PC-9 (cell line): ENCODE measurements around the gene TSNAX. TPM values are rescaled to one million over a fixed set of nuclear protein-coding genes. Genes with fewer than 3 reads are reported as not detected.

Experiments used
- BruUV-seq: library from RNA; stranded (reverse); fragments of 400-500 nt; replicated peaks from 2 replicates; lab custom pipeline; 2021; lab: Mats Ljungman, UMichigan
- CTCF ChIA-PET: fragments of 300-600 bp; sonication (Branson Sonifier 250); formaldehyde crosslinking; loops from one replicate; lab custom pipeline; 2022; ENCODE audit warnings: antibody characterized with exemption; lab: Charles Lee
- POLR2A ChIA-PET: fragments of 300-600 bp; sonication (Branson Sonifier 250); formaldehyde crosslinking; loops from one replicate; lab custom pipeline; 2022; ENCODE audit warnings: antibody characterized with exemption; ENCODE audit not compliant: unreplicated experiment; lab: Charles Lee
- DNase-seq, 2 experiments: peaks; one replicate each; pipeline versions ENCODE4 v3.0.0 to v3.0.0-alpha.2; 2015 to 2022; ENCODE audit warnings: mixed read lengths in 1 of 2
- H2AFZ ChIP-seq: fragments of 200-600 bp; sonication (generic); 2 replicates; pipeline ENCODE4 v1.8.1; 2017; ENCODE audit warnings: antibody characterized with exemption
- H3F3A ChIP-seq: fragments of 200-600 bp; sonication (generic); 2 replicates; pipeline ENCODE4 v1.8.1; 2017; ENCODE audit warnings: antibody characterized with exemption, mild to moderate bottlenecking, low read depth; ENCODE audit not compliant: insufficient read depth
- H3K27ac ChIP-seq: fragments of 200-600 bp; sonication (generic); 2 replicates; pipeline ENCODE4 v1.6.1; 2016; ENCODE audit warnings: mixed run types
- H3K27me3 ChIP-seq: fragments of 200-600 bp; sonication (generic); 2 replicates; pipeline ENCODE4 v1.6.1; 2016; ENCODE audit warnings: low read depth, mixed run types; ENCODE audit not compliant: insufficient read depth
- H3K36me3 ChIP-seq: fragments of 200-600 bp; sonication (generic); 2 replicates; pipeline ENCODE4 v1.6.1; 2016; ENCODE audit warnings: low read depth, mixed run types
- H3K4me1 ChIP-seq: fragments of 200-600 bp; sonication (generic); replicated peaks from 2 replicates; pipeline ENCODE4 v1.6.1; 2016; ENCODE audit warnings: mixed run types; ENCODE audit not compliant: insufficient read depth
- H3K4me2 ChIP-seq: fragments of 200-600 bp; sonication (generic); 2 replicates; pipeline ENCODE4 v1.6.1; 2017; ENCODE audit warnings: mixed run types
- H3K4me3 ChIP-seq: fragments of 200-600 bp; sonication (generic); 2 replicates; pipeline ENCODE4 v1.6.1; 2016; ENCODE audit warnings: mixed run types
- H3K79me2 ChIP-seq: fragments of 200-600 bp; sonication (generic); 2 replicates; pipeline ENCODE4 v1.6.1; 2017; ENCODE audit warnings: low read depth, mixed run types
- H3K9me2 ChIP-seq: fragments of 200-600 bp; sonication (generic); 2 replicates; pipeline ENCODE4 v1.8.1; 2017; ENCODE audit warnings: mild to moderate bottlenecking; ENCODE audit not compliant: insufficient read depth
- H3K9me3 ChIP-seq: fragments of 200-600 bp; sonication (generic); 2 replicates; pipeline ENCODE4 v1.8.1; 2016; ENCODE audit warnings: low read depth; ENCODE audit not compliant: insufficient read depth
- H4K20me1 ChIP-seq: fragments of 200-600 bp; sonication (generic); 2 replicates; pipeline ENCODE4 v1.8.1; 2017; ENCODE audit not compliant: insufficient read depth
- CTCF ChIP-seq: fragments of 200-600 bp; sonication (generic); conservative IDR thresholded peaks from 2 replicates; pipeline ENCODE4 v1.6.1; 2017; ENCODE audit warnings: mixed run types, antibody characterized with exemption, mild to moderate bottlenecking, moderate library complexity
- EZH2 ChIP-seq: fragments of 200-600 bp; sonication (generic); IDR thresholded peaks from 2 replicates; pipeline ENCODE4 v1.8.0; 2017; ENCODE audit warnings: antibody characterized with exemption, low read depth
- intact Hi-C: fragments of 100-400 bp; cut with micrococcal nuclease; formaldehyde crosslinking; loops from one replicate; pipeline ENCODE4 v1.10.0; 2022; ENCODE audit not compliant: unreplicated experiment
- total RNA-seq: library from RNA; stranded (reverse); gene quantifications from 2 replicates; pipeline ENCODE4 v1.2.3, GENCODE V29; 2021

The TSNAX gene
- total RNA-seq, 1 experiment from 2014 or later, result 32.1 TPM

- no peak overlapping the region for H3K4me3 ChIP-seq
Observed at GRCh38 chr1:231536099-231536498, 7.6 kb downstream of the TSNAX start.

GRCh38 chr1:231540847-231541246 is 12.4 kb downstream of the TSNAX start:
- DNase-seq, result no peak
- no peaks in the 10 kb centered on the region; the same call in 1 of the 2 replicates for H3K9me3 ChIP-seq
- H3F3A ChIP-seq, result no peaks in the 10 kb centered on the region
- no peaks in the 10 kb centered on the region; the same call in 1 of the 2 replicates for H3K79me2 ChIP-seq
- H3K4me1 ChIP-seq, result no peaks in the 10 kb centered on the region
- H3K4me3 ChIP-seq, result no peak overlapping the region
- no peaks in the 10 kb centered on the region for H3K9me2 ChIP-seq
- POLR2A ChIA-PET, result no interaction called here
- H3K27ac ChIP-seq, result no peak overlapping the region
- no peak overlapping the region for H2AFZ ChIP-seq
- no TSS peak for BruUV-seq
- no peaks in the 10 kb centered on the region for H3K27me3 ChIP-seq
- no peak overlapping the region for H3K4me2 ChIP-seq
- H4K20me1 ChIP-seq, result 0 out of 2 replicates have a peak, but pooled peaks cover 4% of the 10 kb centered on the region
- no peak for TF ChIP-seq CTCF
- TF ChIP-seq EZH2, result no peak
- intact Hi-C loops, result no loop called here
- CTCF ChIA-PET, result no interaction called here
- H3K36me3 ChIP-seq, result peaks cover 35% of the 10 kb centered on the region

More at GRCh38 chr1:231536099-231536498, 7.6 kb downstream of the TSNAX start:
- ChIA-PET CTCF (no interaction called here), POLR2A (interaction anchor here (0.7 kb wide), 1 partner anchor 399 kb away, joined by 5 read pairs; no protein-coding TSS in a partner anchor)
- DNase-seq, result no peak
- peaks cover 5% of the 10 kb centered on the region; the same call in 1 of the 2 replicates for H3F3A ChIP-seq
- H2AFZ ChIP-seq, result no peak overlapping the region
- H4K20me1 ChIP-seq, result peaks cover 4% of the 10 kb centered on the region; the same call in 1 of the 2 replicates
- H3K27ac ChIP-seq, result no peak overlapping the region
- intact Hi-C loops, result no loop called here
- H3K79me2 ChIP-seq, result peaks cover 13% of the 10 kb centered on the region; the same call in 1 of the 2 replicates
- H3K27me3 ChIP-seq, result no peaks in the 10 kb centered on the region
- no TSS peak for BruUV-seq
- H3K9me3 ChIP-seq, result no peaks in the 10 kb centered on the region; the same call in 1 of the 2 replicates
- no peaks in the 10 kb centered on the region for H3K4me1 ChIP-seq
- H3K9me2 ChIP-seq, result no peaks in the 10 kb centered on the region
- TF ChIP-seq CTCF, result no peak
- TF ChIP-seq EZH2, result no peak
- H3K36me3 ChIP-seq, result peaks cover 50% of the 10 kb centered on the region
- H3K4me2 ChIP-seq, result no peak overlapping the region

- Histone ChIP-seq H3K4me1 (no peaks in the 10 kb centered on the region), H3K36me3 (peaks cover 30% of the 10 kb centered on the region)
Observed at GRCh38 chr1:231541842-231542241, 13.4 kb downstream of the TSNAX start.

More at GRCh38 chr1:231541842-231542241, 13.4 kb downstream of the TSNAX start:
- intact Hi-C loops, result no loop called here
- Histone ChIP-seq H3K9me3 (no peaks in the 10 kb centered on the region; the same call in 1 of the 2 replicates), H3K27ac (no peak overlapping the region), H2AFZ (no peak overlapping the region), H3F3A (no peaks in the 10 kb centered on the region), H3K4me2 (no peak overlapping the region), H3K27me3 (no peaks in the 10 kb centered on the region), H4K20me1 (0 out of 2 replicates have a peak, but pooled peaks cover 4% of the 10 kb centered on the region), H3K4me3 (no peak overlapping the region), H3K9me2 (no peaks in the 10 kb centered on the region), H3K79me2 (no peaks in the 10 kb centered on the region; the same call in 1 of the 2 replicates)
- ChIA-PET CTCF (no interaction called here), POLR2A (no interaction called here)
- no peak for DNase-seq
- TF ChIP-seq EZH2 (no peak), CTCF (no peak)
- no TSS peak for BruUV-seq
